ENCODE data around the gene TAF4.

DNA sequence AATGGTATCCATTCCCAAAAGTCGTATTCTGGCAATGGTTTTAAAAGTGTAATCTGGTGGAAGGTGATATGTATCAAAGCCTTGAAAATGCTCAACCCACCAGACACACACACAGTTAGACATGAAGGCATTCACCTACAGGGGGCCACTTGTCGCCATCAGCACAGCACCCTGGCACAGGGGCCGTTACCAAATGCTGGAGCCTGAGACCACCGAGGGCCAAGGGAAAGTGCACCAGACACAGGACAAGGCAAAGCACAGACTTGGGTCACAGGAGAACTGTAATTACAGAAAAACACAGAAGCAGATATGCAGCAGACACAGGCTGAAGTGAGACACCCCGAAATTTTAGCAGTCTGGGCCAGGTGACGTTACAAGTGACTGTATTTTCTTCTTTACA, 9.3 kb downstream of the TAF4 start:
- TF ChIP-seq, protein P1, sequence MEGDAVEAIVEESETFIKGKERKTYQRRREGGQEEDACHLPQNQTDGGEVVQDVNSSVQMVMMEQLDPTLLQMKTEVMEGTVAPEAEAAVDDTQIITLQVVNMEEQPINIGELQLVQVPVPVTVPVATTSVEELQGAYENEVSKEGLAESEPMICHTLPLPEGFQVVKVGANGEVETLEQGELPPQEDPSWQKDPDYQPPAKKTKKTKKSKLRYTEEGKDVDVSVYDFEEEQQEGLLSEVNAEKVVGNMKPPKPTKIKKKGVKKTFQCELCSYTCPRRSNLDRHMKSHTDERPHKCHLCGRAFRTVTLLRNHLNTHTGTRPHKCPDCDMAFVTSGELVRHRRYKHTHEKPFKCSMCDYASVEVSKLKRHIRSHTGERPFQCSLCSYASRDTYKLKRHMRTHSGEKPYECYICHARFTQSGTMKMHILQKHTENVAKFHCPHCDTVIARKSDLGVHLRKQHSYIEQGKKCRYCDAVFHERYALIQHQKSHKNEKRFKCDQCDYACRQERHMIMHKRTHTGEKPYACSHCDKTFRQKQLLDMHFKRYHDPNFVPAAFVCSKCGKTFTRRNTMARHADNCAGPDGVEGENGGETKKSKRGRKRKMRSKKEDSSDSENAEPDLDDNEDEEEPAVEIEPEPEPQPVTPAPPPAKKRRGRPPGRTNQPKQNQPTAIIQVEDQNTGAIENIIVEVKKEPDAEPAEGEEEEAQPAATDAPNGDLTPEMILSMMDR (IDR thresholded peaks at IDR 0.05) = no peak
- no peak for TF ChIP-seq POLR2A (IDR thresholded peaks at IDR 0.05)
